Progenitor cell of endocrine pancreas (in vitro differentiated cells): ENCODE results near the gene SUPT3H. TPM values are rescaled to one million over a fixed set of nuclear protein-coding genes. Genes with fewer than 3 reads are reported as not detected.

Source experiments
- DNase-seq: peaks from one replicate; pipeline ENCODE4 v3.0.0; 2021; ENCODE audit warnings: low spot score; ENCODE audit not compliant: unreplicated experiment
- H3K27ac Mint-ChIP-seq: 2 replicates; pipeline ENCODE4 v1.8.0; 2021; ENCODE audit warnings: mild to moderate bottlenecking, moderate library complexity, mixed read lengths
- H3K27me3 Mint-ChIP-seq: 2 replicates; pipeline ENCODE4 v1.8.0; 2021; ENCODE audit warnings: mixed read lengths
- H3K36me3 Mint-ChIP-seq: 2 replicates; pipeline ENCODE4 v1.8.0; 2022; ENCODE audit warnings: mixed read lengths; ENCODE audit not compliant: insufficient read depth
- H3K4me1 Mint-ChIP-seq: 2 replicates; pipeline ENCODE4 v1.8.0; 2021; ENCODE audit warnings: low read depth, mixed read lengths
- H3K4me3 Mint-ChIP-seq: 2 replicates; pipeline ENCODE4 v1.8.0; 2021; ENCODE audit warnings: low read depth, mild to moderate bottlenecking, moderate library complexity, mixed read lengths
- H3K9me3 Mint-ChIP-seq: 2 replicates; pipeline ENCODE4 v1.8.0; 2021; ENCODE audit warnings: low read depth, mixed read lengths
- CTCF ChIP-seq: fragments of 200-600 bp; sonication (generic); IDR thresholded peaks from one replicate; pipeline ENCODE4 v1.5.0; 2021; ENCODE audit warnings: antibody characterized with exemption, mild to moderate bottlenecking; ENCODE audit not compliant: unreplicated experiment
- total RNA-seq: library from RNA; stranded (reverse); gene quantifications from 2 replicates; pipeline ENCODE4 v1.2.1, GENCODE V29; 2021

Gene SUPT3H
- total RNA-seq, 1 donor from 2014 or later: 40.5 TPM

GRCh38 chr6:45367999-45368398 is 9.7 kb downstream of the SUPT3H start:
- Mint-ChIP-seq H3K36me3 (no peaks in the 10 kb centered on the region), H3K9me3 (no peaks in the 10 kb centered on the region), H3K4me3 (no peak overlapping the region), H3K4me1 (peaks cover 10% of the 10 kb centered on the region), H3K27me3 (no peaks in the 10 kb centered on the region), H3K27ac (no peak overlapping the region)
- TF ChIP-seq CTCF: no peak
- DNase-seq: no peak

DNA sequence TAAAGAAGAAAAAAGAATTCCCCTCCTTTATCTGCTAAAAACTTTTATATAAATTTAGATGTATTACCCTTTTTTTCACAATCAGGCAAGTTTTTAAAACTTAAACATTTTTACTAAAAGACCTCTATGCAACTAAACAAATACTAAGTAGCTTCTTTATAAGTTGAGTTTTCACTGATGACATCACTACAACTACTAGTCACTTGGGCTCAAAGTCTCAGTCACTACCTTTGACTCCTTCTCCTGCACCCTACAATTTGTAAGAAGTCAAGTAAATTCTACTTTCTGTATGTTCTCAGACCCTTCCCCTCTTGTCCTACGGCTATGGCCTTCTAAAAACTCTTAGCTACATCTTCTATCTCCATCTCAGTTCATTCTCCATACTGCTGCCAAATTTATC is 11.2 kb downstream of the SUPT3H start:
- Mint-ChIP-seq H3K4me3 (no peak overlapping the region), H3K36me3 (peaks cover 3% of the 10 kb centered on the region), H3K4me1 (peaks cover 9% of the 10 kb centered on the region), H3K27ac (no peak overlapping the region), H3K9me3 (no peaks in the 10 kb centered on the region), H3K27me3 (no peaks in the 10 kb centered on the region)
- TF ChIP-seq CTCF: no peak
- no peak for DNase-seq

GRCh38 chr6:45365036-45365435 is 12.7 kb downstream of the SUPT3H start:
- TF ChIP-seq CTCF: no peak
- Mint-ChIP-seq H3K4me1 (peaks cover 2% of the 10 kb centered on the region), H3K9me3 (no peaks in the 10 kb centered on the region), H3K4me3 (no peak overlapping the region), H3K36me3 (peaks cover 4% of the 10 kb centered on the region), H3K27me3 (no peaks in the 10 kb centered on the region), H3K27ac (no peak overlapping the region)
- DNase-seq: no peak

- H3K9me3 Mint-ChIP-seq: no peaks in the 10 kb centered on the region
- no peak for TF ChIP-seq CTCF
- no peak for DNase-seq
- H3K4me1 Mint-ChIP-seq: peaks cover 2% of the 10 kb centered on the region
- H3K4me3 Mint-ChIP-seq: no peak overlapping the region
- H3K36me3 Mint-ChIP-seq: peaks cover 4% of the 10 kb centered on the region
- H3K27me3 Mint-ChIP-seq: no peaks in the 10 kb centered on the region
- H3K27ac Mint-ChIP-seq: no peak overlapping the region
Measured at GRCh38 chr6:45364466-45364865, 13.3 kb downstream of the SUPT3H start.

- no peak overlapping the region for H3K27ac Mint-ChIP-seq
- H3K27me3 Mint-ChIP-seq: no peaks in the 10 kb centered on the region
- no peaks in the 10 kb centered on the region for H3K4me1 Mint-ChIP-seq
- no peak for TF ChIP-seq CTCF
- no peaks in the 10 kb centered on the region for H3K9me3 Mint-ChIP-seq
- no peak overlapping the region for H3K4me3 Mint-ChIP-seq
- H3K36me3 Mint-ChIP-seq: peaks cover 4% of the 10 kb centered on the region
- DNase-seq: no peak
Measured at GRCh38 chr6:45353654-45354053, 24.1 kb downstream of the SUPT3H start.
